NCI-H1417 treated with DMSO at 0.1 percent for 48 hours (cell line): Measurements from ENCODE around the gene BLOC1S5.
"Not testable (repeated sequence)": the region's sequence is repeated elsewhere in the genome, so short reads cannot be mapped to it uniquely, and the experiment has no call there.

ENCODE experiments used
- DNase-seq: peaks from one replicate; lab custom pipeline; 2025; lab: John Stamatoyannopoulos, UW

BLOC1S5 gene

DNA sequence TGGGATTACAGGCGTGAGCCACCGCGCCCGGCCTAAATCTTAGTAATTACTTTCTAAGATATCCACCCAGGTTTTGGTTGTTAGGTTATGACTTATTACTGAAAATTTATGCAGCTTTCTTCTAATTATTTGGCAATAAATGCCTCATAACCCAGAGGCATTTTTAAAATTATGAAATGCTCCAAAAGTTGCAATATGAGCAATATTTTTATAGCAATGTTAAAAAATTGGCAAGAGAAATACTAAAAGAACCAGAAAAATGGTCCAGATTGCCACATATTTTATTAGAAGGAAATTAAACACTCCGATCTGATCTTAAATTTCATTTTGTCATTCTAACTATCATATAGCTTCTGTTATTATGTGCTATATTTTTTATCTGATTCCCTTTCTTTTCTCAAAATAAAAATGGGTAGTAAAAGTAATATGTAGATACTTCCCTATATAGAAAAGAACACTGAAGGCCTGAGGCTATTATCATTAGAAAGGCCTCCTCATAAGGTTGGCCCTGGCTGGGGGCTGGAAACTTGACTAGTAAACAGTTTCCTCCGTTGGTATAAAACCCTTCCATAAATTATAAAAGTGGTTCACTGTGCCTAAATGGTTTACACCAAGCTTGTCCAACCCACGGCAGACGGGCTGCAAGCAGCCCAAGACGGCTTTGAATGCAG lies 22.1 kb downstream of the BLOC1S5 start:
- DNase-seq, result no peak

DNA sequence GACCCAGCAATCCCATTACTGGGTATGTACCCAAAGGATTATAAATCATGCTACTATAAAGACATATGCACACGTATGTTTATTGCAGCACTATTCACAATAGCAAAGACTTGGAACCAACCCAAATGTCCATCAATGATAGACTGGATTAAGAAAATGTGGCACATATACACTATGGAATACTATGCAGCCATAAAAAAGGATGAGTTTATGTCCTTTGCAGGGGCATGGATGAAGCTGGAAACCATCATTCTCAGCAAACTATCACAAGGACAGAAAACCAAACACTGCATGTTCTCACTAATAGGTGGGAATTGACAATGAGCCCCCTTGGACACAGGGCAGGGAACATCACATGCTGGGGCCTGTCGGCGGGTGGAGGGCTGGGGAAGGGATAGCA lies 30.1 kb downstream of the BLOC1S5 start:
- not testable (repeated sequence) for DNase-seq

DNA sequence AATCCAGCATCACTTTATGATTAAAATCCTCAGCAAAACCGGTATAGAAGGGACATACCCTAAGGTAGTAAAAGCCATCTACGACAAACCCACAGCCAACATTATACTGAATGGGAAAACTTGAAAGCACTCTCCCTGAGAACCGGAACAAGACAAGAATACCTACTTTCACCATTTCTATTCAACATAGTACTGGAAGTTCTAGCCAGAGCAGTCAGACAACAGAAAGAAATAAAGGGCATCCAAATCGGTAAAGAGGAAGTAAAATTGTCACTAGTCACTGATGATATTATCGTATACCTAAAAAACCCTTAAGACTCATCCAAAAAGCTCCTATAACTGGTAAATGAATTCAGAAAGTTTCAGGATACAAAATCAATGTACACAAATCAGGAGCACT lies 33.3 kb downstream of the BLOC1S5 start:
- no peak for DNase-seq

DNA sequence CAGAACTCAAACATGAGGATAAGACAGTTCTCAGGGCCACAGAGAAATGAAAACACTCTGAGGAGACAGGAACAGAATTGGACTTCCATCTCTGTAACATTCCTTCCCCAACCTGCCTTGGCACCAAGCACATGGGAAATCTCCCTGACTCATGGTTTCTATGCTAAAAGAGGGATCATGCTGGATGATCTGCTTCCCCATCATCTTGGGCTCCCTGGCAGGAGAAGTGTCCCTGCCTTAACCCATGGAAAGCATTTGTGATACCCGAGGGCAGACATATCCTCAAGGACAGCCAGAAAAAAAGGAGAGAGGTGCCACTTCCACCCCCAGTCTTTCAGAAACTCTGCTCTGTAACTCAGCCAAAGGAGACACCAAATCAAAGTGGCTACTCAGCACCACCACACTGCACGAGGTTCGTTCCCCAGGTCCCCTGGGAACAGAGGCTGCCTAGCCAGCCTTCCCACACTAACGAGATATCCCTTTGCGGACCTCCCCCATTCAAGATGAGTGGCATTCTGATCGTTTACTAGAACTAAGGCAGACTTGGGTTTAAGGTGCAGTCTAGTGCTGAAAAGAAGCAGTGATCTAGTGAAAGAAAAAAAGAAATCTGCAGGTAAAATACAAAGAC lies 34.8 kb downstream of the BLOC1S5 start:
- no peak for DNase-seq

DNA sequence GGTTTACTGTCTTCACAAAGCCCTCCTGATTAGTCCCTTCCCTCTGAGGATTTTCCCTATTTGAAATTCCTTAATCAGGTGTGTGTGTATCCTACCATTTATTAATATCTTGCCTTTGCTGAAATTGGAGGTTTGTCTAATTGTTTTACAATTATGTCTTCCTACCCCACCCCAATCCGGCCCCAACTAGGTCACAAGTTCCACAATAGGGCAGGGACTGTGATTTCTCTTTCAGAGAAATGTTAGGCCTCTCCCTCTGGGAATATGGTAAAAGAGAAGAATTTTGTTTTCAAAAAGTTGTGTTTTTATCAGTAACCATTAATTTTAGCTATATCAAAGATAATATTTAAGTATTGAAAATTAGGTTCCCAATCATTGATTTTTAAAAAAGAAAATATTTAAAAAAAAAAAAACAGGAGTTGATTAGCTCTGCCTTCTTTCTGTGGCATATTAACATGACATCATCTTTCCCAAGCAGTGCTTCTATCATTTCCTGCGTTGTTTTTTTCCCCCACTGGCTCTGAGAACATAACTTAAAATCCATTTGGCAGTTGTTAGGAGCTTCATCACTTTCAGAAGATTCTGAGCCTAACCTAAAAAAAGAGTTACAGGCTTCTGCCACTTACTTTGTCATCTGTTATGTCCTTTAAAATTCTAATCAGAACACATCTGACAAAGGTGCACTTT lies 36.1 kb downstream of the BLOC1S5 start:
- no peak for DNase-seq

DNA sequence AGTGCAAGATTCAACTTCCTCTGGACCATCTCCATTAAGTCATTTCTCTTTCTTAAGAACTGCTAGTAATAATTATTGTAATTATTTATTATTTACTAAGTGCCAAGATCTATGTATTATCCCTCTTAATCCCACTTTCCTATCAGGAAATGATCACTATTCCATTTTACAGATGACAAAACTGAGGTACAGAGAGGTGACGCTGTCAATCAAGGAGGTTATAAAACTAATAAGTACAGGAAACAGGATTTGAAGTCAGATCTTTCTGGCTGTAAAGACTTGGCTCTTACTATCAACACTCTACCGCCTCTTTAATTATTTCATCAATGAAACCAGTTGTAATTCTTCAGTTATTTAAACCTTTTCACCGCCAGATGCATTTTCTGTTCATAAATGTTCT lies 37.4 kb downstream of the BLOC1S5 start:
- DNase-seq, result no peak

DNA sequence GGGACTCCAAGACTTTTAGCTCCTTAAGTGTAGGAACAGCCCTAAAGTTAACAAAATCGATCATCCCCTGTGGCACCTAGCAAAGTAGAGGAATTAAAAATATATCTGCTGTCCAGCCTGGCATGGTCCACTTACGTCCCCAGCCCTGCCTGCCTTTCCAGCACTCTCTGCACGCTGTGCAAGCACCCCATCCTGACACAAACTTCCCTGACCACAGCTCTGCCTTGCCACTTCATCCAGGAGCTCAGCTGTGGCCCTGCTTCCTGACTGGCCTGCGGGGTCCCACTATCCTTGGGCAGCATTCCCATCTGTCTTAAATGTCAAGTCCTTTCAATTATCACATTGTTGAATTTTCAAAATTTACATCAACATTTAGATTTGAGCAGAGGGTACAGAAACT lies 39.0 kb downstream of the BLOC1S5 start:
- DNase-seq, result no peak

DNA sequence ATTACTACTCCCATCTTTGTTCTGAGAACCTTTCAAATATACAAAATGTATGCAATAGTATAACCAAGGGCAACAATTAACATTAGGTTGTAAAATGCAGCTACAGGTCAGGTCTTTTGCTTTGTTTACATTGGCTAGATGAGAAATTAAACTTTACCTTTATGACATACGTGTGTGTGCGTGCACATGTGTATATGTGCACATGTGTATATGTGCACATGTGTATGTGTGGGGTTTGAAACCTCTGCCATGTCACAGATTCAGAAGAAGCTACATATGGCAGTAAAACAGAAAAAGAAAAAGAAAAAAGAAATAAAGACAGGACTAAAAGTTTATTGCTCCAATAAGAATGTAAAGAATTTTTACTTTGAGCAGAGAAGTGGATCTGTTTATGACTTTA lies 40.6 kb downstream of the BLOC1S5 start:
- no peak for DNase-seq

DNA sequence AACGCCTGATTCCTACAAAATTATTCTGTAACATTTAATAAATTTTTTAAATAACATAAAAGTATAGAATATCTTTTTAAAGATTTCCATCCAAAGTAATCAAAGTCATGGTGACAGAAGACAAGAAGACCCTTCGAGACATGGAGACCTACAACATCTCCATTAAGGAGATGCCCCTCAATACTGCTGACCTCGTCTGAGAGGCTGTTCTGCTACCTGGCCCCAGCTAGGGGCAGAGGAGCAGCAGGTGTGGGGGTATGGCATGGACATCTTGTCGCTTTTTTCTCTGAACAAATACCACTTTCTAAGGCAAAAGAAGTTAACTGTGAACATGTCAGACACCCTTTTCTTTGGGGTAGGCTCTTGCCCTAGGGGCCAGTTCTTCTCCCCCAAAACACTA lies 44.1 kb downstream of the BLOC1S5 start:
- DNase-seq, result no peak

DNA sequence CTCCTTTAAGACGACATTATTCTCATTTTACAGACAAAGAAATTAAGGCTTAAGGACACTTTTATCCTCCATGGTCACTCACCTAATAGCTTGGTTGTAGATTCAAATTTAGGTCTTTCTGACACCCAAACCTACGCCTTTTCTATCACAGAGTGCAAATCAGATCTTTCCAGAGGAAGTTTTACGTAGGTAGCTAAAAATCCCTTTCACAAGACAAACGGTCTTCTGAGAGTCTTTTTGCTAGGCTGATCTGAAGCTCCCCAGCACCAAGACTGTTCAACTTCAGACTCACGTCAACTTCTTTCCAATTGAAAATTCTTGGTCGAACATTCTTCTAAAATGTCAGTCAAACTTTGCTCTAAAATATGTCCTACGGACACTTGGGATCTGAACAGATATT lies 46.5 kb downstream of the BLOC1S5 start:
- no peak for DNase-seq

DNA sequence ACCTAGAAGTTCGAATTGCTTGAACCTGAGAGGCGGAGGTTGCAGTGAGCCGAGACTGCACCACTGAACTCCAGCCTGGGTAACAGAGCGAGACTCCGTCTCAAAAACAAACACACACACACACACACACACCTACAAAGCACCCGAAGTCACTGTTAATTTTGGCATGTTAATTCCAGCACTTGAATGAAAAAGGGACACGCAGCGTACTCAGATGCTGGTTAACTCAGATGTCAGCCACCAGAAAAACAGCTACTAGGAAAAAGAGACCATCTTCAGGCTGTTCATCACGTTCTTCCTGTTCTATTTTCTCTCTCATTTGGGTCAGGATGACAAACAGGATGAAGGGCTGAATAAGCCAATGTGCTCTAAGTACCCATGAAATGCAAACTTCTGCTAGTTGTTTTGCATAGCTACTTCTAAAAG lies 46.9 kb downstream of the BLOC1S5 start:
- no peak for DNase-seq

DNA sequence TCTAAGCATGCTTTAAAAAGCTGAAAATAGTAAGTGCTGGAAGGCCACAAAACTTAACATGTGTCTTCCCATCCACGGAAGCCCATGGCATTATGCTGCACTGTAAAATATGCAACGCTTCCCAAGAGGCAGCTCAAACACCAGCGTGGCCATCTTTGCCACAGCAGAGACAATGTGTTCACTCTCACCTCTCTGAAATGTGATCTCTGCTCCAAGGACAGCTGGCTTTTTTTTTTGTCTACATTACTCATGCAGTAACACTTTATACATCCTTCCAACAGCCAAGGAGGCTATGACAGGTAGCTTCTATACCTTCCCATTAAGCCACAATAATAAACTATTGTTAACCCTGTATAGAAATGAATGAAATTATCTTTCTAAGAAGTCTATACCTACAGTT lies 49.2 kb downstream of the BLOC1S5 start:
- DNase-seq, result no peak

DNA sequence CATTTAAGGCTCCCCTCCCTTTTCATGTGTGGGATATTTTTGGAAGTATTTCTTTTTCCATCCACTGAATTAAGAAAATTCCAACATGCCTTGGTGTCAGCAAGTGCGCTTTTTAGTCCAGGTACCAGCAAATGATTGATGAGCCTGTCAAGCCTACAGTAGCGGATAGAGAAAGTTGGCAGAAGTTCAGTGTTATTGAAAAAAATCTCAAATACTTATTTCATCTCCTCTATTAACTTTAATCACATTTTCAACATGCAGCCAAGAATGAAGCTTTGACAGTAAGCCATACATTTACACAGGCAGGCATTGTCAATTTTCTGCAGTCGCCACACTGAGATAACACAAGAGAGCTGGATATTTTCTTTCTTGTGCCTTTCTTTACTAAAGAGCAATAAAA lies 50.4 kb downstream of the BLOC1S5 start:
- DNase-seq, result no peak

DNA sequence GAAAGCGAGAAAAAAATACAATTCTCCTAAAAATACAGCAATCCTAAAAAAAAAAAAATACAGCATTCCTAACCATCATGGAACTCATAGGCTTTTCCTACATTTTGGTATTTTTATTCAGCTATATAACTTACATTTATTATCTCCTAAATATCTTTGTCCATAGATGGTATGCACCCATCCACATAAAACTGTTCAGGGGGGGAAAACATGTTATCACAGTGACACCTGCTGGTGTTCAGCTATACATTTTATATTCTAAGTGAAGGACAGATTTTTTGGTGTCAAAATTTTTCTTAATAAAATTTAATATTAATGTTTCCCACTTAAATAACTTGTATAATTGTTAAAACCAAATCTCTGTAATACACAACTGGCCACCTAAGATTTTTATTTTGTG lies 58.0 kb downstream of the BLOC1S5 start:
- no peak for DNase-seq

DNA sequence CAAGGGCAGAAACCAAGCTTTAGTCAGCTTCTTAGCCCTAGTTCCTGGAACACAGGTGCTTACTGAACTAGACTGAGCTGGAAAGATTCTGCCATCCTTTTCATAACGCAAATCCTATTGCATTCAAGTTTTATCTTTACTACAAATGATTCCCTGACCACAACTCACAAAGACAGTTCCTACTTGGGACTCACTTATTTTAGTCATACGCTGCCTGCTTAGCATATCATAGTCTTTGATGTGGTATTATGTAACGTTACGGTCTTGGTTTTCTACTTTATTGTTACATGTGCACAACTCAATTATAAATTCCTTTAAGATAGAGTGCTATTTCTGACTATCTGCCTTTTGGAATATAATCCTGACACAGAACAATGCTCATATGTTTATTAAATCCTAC lies 59.1 kb downstream of the BLOC1S5 start:
- DNase-seq, result no peak

DNA sequence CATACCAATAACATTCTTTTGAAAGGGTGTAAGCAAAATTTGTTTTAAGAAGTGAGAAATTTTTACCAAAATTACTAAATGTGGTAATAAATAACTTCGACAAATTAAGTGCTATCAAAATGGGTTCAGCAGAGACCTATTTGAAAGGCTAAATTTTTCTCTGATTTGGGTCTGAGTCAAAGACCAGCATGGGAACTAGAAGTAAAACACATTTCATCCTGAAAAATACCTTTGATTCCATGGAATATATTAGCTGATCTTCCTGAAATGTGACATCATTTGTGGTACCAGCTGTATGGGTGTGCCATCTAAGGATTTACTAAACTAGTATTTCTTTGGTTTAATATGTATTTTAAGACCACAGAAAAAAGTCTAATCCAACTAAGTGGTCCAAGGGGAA lies 63.6 kb downstream of the BLOC1S5 start:
- DNase-seq, result no peak

DNA sequence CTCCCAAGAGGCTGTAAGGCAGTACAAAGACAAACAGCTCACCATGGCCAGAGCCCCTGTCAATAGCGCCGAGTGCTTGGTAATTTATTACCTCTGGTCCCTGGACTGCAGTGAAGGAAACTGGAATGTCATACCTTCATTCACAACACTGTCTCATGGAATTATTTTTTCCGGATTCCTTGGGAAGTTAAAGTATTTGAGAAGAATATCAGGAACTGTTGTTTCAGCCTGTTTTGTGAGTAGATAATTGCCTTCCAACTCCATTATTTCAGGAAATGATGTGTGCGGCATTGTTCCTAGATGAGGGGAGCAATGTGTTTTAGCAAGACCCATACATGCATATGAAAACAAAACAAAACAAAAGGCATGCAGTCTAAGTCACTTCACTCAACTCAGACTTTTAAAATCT lies 64.0 kb downstream of the BLOC1S5 start:
- DNase-seq, result no peak

DNA sequence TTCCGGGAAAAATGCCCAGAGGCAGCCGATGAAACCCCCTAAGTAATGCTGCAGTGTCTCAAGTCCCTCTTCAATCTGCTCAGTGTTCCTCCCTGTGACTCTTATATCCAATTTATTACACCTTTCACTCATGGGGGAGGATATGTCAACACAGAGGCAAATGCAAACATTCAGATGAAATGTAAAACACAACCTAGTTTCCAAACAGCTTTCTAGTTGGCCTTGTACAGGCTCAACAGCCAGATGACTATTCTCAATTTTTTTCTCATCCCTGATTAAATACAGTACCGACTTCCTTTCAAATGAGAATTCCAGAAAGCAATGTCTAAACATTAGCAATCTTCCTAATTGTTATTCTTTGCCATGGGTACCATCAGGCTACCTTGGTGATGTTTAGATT lies 65.0 kb downstream of the BLOC1S5 start:
- no peak for DNase-seq

DNA sequence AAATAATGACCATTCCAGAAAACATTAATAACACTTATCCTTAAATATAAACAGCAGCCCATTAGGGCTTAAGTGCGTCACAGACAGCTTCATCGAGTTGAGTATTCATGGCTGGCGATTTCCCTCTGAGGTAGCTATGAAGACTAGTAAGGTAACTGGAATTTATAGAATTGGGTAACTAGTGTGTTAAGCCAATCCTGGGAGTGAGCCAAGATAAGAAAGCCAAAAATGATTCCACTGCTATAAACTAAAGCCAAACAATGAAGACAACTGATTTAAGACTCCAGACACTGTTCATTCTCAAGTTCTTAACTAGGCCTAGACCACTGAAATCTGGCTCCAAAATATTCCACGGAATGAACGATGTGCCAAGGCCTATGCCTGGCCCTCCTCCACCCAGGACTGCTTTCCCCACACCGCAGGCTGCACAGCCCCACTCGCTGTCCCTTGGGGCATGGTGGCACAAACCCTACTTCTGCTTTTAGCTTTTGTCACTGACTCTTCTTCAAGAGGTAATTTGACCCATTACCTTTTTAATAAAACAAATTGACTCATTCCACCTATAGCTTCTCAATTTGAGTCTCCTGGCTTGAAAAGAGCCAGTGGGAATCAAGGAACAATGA lies 66.0 kb downstream of the BLOC1S5 start:
- DNase-seq, result no peak

DNA sequence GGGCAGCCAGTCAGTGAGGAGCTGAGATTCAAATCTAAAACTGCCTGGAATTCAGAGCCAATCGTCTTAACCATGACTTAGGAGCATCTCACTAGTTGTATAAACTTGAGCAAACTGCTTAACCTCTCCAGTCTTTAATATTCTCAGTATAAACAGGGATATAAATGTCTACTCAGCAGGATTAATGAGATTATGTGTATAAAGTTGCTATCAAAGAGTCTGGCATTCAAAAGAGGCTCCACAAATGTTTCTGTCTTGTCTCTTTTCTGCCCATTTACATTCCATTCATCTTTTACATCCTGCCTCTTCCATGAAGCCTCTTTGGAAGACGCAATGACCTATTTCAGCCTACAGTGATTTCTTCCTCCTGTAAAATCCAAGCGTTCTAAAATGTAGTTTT lies 66.9 kb downstream of the BLOC1S5 start:
- no peak for DNase-seq

DNA sequence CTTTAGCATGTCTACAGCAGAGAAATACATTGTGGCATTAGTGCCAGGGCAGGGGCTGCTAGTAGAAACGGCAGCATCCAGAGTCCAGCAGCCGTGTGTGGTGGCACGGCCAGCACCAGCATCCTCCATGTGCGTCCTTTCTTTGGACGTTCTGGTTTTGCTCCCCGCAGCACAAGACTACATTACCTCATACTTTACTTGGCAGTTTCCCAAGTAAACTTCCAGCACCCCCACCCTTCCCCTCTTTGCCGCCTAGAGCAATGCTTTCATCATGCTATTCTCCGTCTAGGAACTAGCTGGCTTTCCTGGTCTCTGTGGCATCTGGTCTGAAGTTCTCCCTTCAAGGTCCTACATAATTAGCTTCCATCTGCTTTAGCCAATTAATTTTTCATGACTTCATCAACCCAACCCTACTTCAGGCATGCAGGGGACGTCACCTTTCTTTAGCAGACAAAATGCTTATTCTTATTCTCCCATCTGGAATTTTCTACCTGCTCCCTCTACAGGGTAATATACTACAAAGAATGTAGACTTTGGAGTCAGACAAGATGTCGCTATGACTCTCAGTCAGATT lies 67.6 kb downstream of the BLOC1S5 start:
- no peak for DNase-seq

DNA sequence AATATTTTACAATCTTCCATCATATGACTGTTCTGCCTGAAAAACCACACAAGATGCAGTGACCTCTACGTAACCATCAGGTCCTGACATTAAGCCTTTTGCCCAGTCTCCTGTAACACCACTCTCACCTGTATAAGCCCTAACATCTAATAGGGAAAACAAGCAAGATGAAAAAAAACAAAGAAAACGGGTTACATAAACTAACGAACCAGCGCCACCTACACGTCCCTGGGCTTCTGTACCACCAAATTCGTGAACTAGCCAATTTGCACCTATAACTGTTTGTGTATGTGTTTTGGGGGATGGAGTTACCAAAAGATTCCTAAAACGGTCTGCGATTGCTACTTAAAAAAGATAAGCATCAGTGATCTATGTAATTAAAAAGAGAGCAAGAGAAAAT lies 70.2 kb downstream of the BLOC1S5 start:
- no peak for DNase-seq

DNA sequence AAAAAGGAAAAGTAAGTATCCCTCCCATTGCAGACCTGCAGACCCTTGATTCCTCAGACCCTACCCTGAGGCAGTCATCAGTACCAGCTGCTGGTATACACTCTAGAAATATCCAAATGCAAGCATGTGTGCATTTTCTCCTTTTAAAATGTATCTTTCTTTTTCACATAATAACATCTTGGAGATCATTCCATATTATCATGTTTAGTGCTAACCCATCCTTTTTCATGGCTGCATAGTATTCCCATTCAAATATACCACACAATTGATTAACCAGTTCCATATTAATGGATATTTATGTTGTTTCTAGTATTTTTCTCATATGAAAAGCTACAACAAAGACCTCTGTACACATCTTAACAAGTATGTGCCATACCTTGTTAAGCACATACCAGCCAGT lies 70.8 kb downstream of the BLOC1S5 start:
- no peak for DNase-seq
